ENCODE data around the gene PROCA1. TPM values are rescaled to one million over a fixed set of nuclear protein-coding genes. Genes with fewer than 3 reads are reported as not detected.
A peak's percentile ranks its signal among the peaks of the same experiment; 100 is the strongest.

Gene PROCA1
- total and polyA plus RNA-seq, 9 of the 15 experiments (the other 6 are each of a cell fraction or from before 2014, with no cell fraction given): 0.78 to 16.2 (median 5.6) TPM

GRCh38 chr17:28710861-28711722 lies 596 bp downstream of the PROCA1 start (continued):
- no peak for TF ChIP-seq BRF2 (IDR thresholded peaks at IDR 0.05; ENCODE audit: borderline replicate concordance, insufficient read depth, insufficient read length)
- TF ChIP-seq BRD9 (IDR thresholded peaks at IDR 0.05; ENCODE audit: low read depth, partially characterized antibody): no peak
- no peak for TF ChIP-seq ELK3 (CRISPR knock-in tag; IDR thresholded peaks at IDR 0.05)
- TF ChIP-seq UBTF (IDR thresholded peaks at IDR 0.05; ENCODE audit: borderline replicate concordance in 1 of 2, low read depth in 2 of 2, low read length in 2 of 2): 0 out of 4 replicates have a peak, but pooled peaks of 1 of the 2 experiments have one; percentile 54
- no peak for TF ChIP-seq RFX7 (CRISPR knock-in tag; IDR thresholded peaks at IDR 0.05)
- no peak for TF ChIP-seq NR2C1 (IDR thresholded peaks at IDR 0.05)
- TF ChIP-seq NR2C1 (tag; IDR thresholded peaks at IDR 0.05): no peak
- TF ChIP-seq ZNF644 (tag; IDR thresholded peaks at IDR 0.05; ENCODE audit: low read depth): no peak; the same call in 1 of the 2 replicates
- TF ChIP-seq ZNF583 (CRISPR knock-in tag; IDR thresholded peaks at IDR 0.05): 0 out of 2 replicates have a peak, but pooled peaks have one; percentile 23
- no peak for TF ChIP-seq GABPB2 (CRISPR knock-in tag; conservative IDR thresholded peaks at IDR 0.05)
- TF ChIP-seq TCF3 (CRISPR knock-in tag; IDR thresholded peaks at IDR 0.05): no peak; the same call in 1 of the 2 replicates
- no peak for TF ChIP-seq ATF2 (CRISPR knock-in tag; IDR thresholded peaks at IDR 0.05)
- peak; percentile 64 for TF ChIP-seq MTA3 (IDR thresholded peaks at IDR 0.05; ENCODE audit: borderline replicate concordance)
- TF ChIP-seq ZNF41 (CRISPR knock-in tag; conservative IDR thresholded peaks at IDR 0.05): 0 out of 2 replicates have a peak, but pooled peaks have one; percentile 56
- no peak for TF ChIP-seq MTA2 (IDR thresholded peaks at IDR 0.05; ENCODE audit: low read depth)
- TF ChIP-seq RB1 (IDR thresholded peaks at IDR 0.05; ENCODE audit: low read depth): peak; percentile 61; the same call in 1 of the 2 replicates
- peak; percentile 75 for TF ChIP-seq RBM39 (optimal IDR thresholded peaks at IDR 0.05; ENCODE audit: low read depth, low read length)
- TF ChIP-seq FOXP1 (CRISPR knock-in tag; IDR thresholded peaks at IDR 0.05): peak; percentile 83; the same call in 1 of the 2 replicates
- no peak for TF ChIP-seq GABPA (tag; conservative IDR thresholded peaks at IDR 0.05; ENCODE audit: low read depth)
- no peak for TF ChIP-seq ZFP1 (CRISPR knock-in tag; IDR thresholded peaks at IDR 0.05)
- peak in 1 of 2 experiments; percentile 43; a peak in 2 of 4 replicates for TF ChIP-seq RCOR1 (IDR thresholded peaks at IDR 0.05; ENCODE audit: borderline replicate concordance in 1 of 2, low read depth in 2 of 2, low read length in 2 of 2)
- no peak for TF ChIP-seq CCAR2 (IDR thresholded peaks at IDR 0.05; ENCODE audit: low read depth, low read length)
- no peak for TF ChIP-seq NUFIP1 (IDR thresholded peaks at IDR 0.05; ENCODE audit: partially characterized antibody)
